Natural killer cell (primary cell): ENCODE data around the gene GRK7. TPM values are rescaled to one million over a fixed set of nuclear protein-coding genes. Genes with fewer than 3 reads are reported as not detected.

Source experiments
- ATAC-seq, 3 donors: fragments of 150-1000 bp in 2 of 3; fragments of 200-7000 bp in 1 of 3; cut with Tn5 transposase; 1 replicate in 1 of 3; 2 replicates in 2 of 3; pipeline ENCODE4 v1.10.0; 2021; ENCODE audit warnings: mild to moderate bottlenecking in 2 of 3, moderate library complexity in 2 of 3
- DNase-seq, 2 donors: peaks; one replicate each; pipeline versions ENCODE4 v3.0.0 to v3.0.0-alpha.2; 2013 to 2021; ENCODE audit warnings: mixed read lengths in 1 of 2
- H3K27ac ChIP-seq: one replicate; pipeline ENCODE4 v1.5.1; 2013; ENCODE audit warnings: mild to moderate bottlenecking, low read length
- H3K27me3 ChIP-seq: one replicate; pipeline ENCODE4 v1.6.1; 2013; ENCODE audit warnings: low read length; ENCODE audit not compliant: control insufficient read depth, insufficient read depth
- H3K36me3 ChIP-seq: one replicate; pipeline ENCODE4 v1.6.1; 2013; ENCODE audit warnings: low read length; ENCODE audit not compliant: control insufficient read depth, insufficient read depth
- H3K4me1 ChIP-seq: one replicate; pipeline ENCODE4 v1.6.1; 2013; ENCODE audit warnings: low read length; ENCODE audit not compliant: control insufficient read depth, insufficient read depth
- H3K4me3 ChIP-seq: one replicate; pipeline ENCODE4 v1.5.1; 2013; ENCODE audit warnings: low read length
- H3K9me3 ChIP-seq: one replicate; pipeline ENCODE4 v1.6.1; 2013; ENCODE audit warnings: low read length; ENCODE audit not compliant: control insufficient read depth, insufficient read depth
- H3K27ac Mint-ChIP-seq, 2 donors: one replicate each; pipeline ENCODE4 v1.8.0; 2022; ENCODE audit warnings: mild to moderate bottlenecking in 2 of 2, mixed read lengths in 2 of 2, moderate library complexity in 1 of 2
- H3K27me3 Mint-ChIP-seq, 2 donors: one replicate each; pipeline ENCODE4 v1.8.0; 2022; ENCODE audit warnings: low read depth in 2 of 2, mixed read lengths in 2 of 2
- H3K36me3 Mint-ChIP-seq: one replicate; pipeline ENCODE4 v1.8.0; 2022; ENCODE audit warnings: mixed read lengths
- H3K4me1 Mint-ChIP-seq, 2 donors: one replicate each; pipeline ENCODE4 v1.8.0; 2022; ENCODE audit warnings: mixed read lengths in 2 of 2
- H3K4me3 Mint-ChIP-seq: one replicate; pipeline ENCODE4 v1.8.0; 2022; ENCODE audit warnings: mild to moderate bottlenecking, moderate library complexity, mixed read lengths
- H3K9me3 Mint-ChIP-seq, 2 donors: one replicate each; pipeline ENCODE4 v1.8.0; 2022; ENCODE audit warnings: mixed read lengths in 2 of 2
- WGBS: methylation state at CpG from one replicate; pipeline ENCODE4 v1.1.7; 2013; ENCODE audit warnings: missing lambda C conversion rate; ENCODE audit not compliant: insufficient coverage; 5-methylcytosine and 5-hydroxymethylcytosine counted together
- intact Hi-C: fragments of 100-400 bp; cut with micrococcal nuclease; formaldehyde crosslinking; loops from one replicate; pipeline ENCODE4 v1.14.2; 2022
- total RNA-seq, 4 donors: library from RNA; stranded (reverse); fragments of 120-200 nt in 1 of 4; gene quantifications; one replicate each; pipeline versions ENCODE4 v1.2.3 to v1.2.4, GENCODE V29; 2013 to 2022
- TF ChIP-seq, protein P1 (sequence below): fragments of 200-600 bp; IDR thresholded peaks from one replicate; pipeline ENCODE4 v1.8.0; 2022; ENCODE audit warnings: antibody characterized with exemption

Gene GRK7
- total RNA-seq, 3 donors from 2014 or later (not counting 1 experiment from before 2014, with no cell fraction given), result 0.14 to 0.16 (median 0.15) TPM

DNA sequence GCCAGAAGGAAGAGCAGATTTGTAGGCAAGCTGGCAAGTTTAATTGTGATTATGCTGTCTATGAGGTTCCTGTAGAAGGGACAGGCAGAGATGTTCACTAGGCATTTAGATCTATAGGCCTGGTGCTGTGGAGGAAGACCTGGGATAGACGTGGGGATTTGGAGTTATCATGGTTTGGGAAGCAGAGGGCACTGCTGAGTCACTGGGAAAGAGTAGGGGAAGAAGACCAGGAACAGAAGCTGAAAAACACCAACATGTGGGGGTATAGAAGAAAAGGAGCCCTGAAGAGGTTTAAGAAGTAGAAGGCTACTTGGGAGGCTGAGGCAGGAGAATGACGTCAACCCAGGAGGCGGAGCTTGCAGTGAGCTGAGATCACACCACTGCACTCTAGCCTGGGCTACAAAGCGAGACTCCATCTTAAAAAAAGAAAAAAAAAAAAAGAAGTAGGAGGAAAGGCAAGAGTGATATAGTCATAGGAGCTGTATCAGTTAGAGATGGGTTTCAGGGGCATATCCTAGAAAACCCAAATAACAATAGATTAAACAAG is 19.3 kb downstream of the GRK7 start:
- Histone ChIP-seq H3K27ac (no peak overlapping the region), H3K36me3 (no peaks in the 10 kb centered on the region), H3K4me1 (no peaks in the 10 kb centered on the region), H3K9me3 (no peaks in the 10 kb centered on the region), H3K27me3 (no peaks in the 10 kb centered on the region), H3K4me3 (no peak overlapping the region)
- Mint-ChIP-seq H3K4me1 (peaks cover 0 to 5% of the 10 kb centered on the region in 2 donors), H3K36me3 (no peaks in the 10 kb centered on the region), H3K27ac (no peak overlapping the region), H3K9me3 (no peaks in the 10 kb centered on the region), H3K4me3 (no peak overlapping the region), H3K27me3 (no peaks in the 10 kb centered on the region)
- DNase-seq (no peak), ATAC-seq (no peak)
- 88% methylated on average over 3 of the region's 4 CpGs for WGBS
- intact Hi-C loops, result no loop called here
- TF ChIP-seq, protein P1, sequence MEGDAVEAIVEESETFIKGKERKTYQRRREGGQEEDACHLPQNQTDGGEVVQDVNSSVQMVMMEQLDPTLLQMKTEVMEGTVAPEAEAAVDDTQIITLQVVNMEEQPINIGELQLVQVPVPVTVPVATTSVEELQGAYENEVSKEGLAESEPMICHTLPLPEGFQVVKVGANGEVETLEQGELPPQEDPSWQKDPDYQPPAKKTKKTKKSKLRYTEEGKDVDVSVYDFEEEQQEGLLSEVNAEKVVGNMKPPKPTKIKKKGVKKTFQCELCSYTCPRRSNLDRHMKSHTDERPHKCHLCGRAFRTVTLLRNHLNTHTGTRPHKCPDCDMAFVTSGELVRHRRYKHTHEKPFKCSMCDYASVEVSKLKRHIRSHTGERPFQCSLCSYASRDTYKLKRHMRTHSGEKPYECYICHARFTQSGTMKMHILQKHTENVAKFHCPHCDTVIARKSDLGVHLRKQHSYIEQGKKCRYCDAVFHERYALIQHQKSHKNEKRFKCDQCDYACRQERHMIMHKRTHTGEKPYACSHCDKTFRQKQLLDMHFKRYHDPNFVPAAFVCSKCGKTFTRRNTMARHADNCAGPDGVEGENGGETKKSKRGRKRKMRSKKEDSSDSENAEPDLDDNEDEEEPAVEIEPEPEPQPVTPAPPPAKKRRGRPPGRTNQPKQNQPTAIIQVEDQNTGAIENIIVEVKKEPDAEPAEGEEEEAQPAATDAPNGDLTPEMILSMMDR, result no peak

DNA sequence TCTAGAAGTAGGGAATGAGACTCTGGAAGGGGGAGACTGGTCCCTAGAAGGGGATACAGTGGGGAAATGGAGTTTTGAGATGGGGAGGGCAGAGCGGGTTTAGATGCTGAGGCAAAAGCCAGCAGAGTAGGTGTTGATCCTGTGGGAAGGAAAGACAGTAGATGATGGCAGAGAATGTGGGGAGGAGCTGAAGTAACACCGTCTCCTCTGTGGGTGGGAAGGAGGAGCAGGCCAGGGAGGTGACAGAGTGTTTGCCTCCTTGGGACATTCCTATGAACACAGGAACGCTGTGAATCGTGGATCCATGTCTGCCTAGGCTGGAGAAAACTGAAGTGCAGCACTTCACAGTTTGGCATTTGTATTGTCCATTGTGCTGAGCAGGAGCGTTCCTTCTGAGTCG is 20.4 kb downstream of the GRK7 start:
- Mint-ChIP-seq H3K4me1 (peaks cover 0 to 5% of the 10 kb centered on the region in 2 donors), H3K27ac (no peak overlapping the region), H3K27me3 (no peaks in the 10 kb centered on the region), H3K4me3 (no peak overlapping the region), H3K9me3 (no peaks in the 10 kb centered on the region), H3K36me3 (no peaks in the 10 kb centered on the region)
- Histone ChIP-seq H3K9me3 (no peaks in the 10 kb centered on the region), H3K27ac (no peak overlapping the region), H3K27me3 (no peaks in the 10 kb centered on the region), H3K4me1 (no peaks in the 10 kb centered on the region), H3K4me3 (no peak overlapping the region), H3K36me3 (no peaks in the 10 kb centered on the region)
- DNase-seq (no peak), ATAC-seq (no peak)
- TF ChIP-seq, protein P1, result no peak
- intact Hi-C loops, result no loop called here
- WGBS, result 94% methylated on average over 6 of the region's 6 CpGs

DNA sequence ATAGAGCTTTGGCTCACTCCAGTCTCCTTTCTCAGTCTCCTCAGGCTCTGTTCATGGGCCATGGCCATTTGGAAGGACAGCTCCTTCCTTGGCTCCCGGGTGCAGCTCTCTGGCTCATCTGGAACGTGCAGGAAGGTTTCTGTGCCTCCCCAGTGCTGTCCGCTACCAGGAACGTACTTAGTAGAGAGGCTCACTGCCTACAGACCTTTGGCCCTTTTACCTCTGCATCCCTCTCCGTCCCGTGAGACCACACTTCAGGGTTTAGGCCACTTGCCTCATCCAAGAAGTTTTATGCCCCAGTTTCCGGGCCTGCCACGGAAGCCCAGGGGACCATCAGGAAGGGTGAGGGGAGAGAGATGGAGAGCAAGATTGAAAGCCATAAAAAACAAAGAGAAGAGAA is 20.9 kb downstream of the GRK7 start:
- intact Hi-C loops, result no loop called here
- Mint-ChIP-seq H3K9me3 (no peaks in the 10 kb centered on the region), H3K36me3 (no peaks in the 10 kb centered on the region), H3K4me1 (peaks cover 0 to 5% of the 10 kb centered on the region in 2 donors), H3K27ac (no peak overlapping the region), H3K4me3 (no peak overlapping the region), H3K27me3 (no peaks in the 10 kb centered on the region)
- TF ChIP-seq, protein P1, result no peak
- no peak overlapping the region for H3K27ac ChIP-seq
- no peak for DNase-seq
- ATAC-seq, result no peak
- no peaks in the 10 kb centered on the region for H3K4me1 ChIP-seq
- H3K36me3 ChIP-seq, result no peaks in the 10 kb centered on the region
- H3K27me3 ChIP-seq, result no peaks in the 10 kb centered on the region
- H3K4me3 ChIP-seq, result no peak overlapping the region
- 78% methylated on average over 8 of the region's 8 CpGs for whole genome bisulfite sequencing
- no peaks in the 10 kb centered on the region for H3K9me3 ChIP-seq

DNA sequence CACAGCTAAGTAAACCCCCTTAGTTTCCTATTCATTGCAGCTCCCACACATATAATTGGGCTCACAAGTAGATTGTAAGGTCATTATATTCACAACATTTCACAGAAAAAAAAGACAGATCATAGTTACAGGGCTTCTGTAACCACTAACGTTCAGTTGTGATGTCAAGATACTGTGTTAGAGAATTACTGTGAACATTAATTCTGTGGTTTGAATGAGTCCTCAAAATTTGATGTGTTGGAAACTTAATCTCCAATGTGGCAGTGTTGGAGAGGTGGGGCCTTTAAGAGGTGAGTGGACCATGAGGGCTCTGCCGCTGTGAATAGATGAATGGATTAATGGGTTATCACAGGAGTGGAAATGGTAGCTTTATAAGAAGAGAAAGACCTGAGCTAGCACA is 21.3 kb downstream of the GRK7 start:
- ATAC-seq, result no peak
- intact Hi-C loops, result no loop called here

More for the DNA sequence above, 21.3 kb downstream of the GRK7 start:
- H3K36me3 Mint-ChIP-seq, result no peaks in the 10 kb centered on the region
- no peak for DNase-seq
- no peak overlapping the region for H3K27ac Mint-ChIP-seq
- Histone ChIP-seq H3K27me3 (no peaks in the 10 kb centered on the region), H3K4me3 (no peak overlapping the region), H3K4me1 (no peaks in the 10 kb centered on the region), H3K9me3 (no peaks in the 10 kb centered on the region), H3K27ac (no peak overlapping the region), H3K36me3 (no peaks in the 10 kb centered on the region)
- TF ChIP-seq, protein P1, result no peak
- H3K27me3 Mint-ChIP-seq, result no peaks in the 10 kb centered on the region
- peaks cover 0 to 5% of the 10 kb centered on the region in 2 donors for H3K4me1 Mint-ChIP-seq
- WGBS, result 29% methylated on average over 2 of the region's 2 CpGs
- H3K9me3 Mint-ChIP-seq, result no peaks in the 10 kb centered on the region
- no peak overlapping the region for H3K4me3 Mint-ChIP-seq
